COLO829 (cell line): ENCODE results near the gene COL15A1.
A peak's percentile ranks its signal among the peaks of the same experiment; 100 is the strongest.
"Not testable (repeated sequence)": the region's sequence is repeated elsewhere in the genome, so short reads cannot be mapped to it uniquely, and the experiment has no call there.

ENCODE experiments used
- DNase-seq: peaks from one replicate; pipeline ENCODE4 v3.0.0; 2012; ENCODE audit warnings: low spot score

The COL15A1 gene

DNA sequence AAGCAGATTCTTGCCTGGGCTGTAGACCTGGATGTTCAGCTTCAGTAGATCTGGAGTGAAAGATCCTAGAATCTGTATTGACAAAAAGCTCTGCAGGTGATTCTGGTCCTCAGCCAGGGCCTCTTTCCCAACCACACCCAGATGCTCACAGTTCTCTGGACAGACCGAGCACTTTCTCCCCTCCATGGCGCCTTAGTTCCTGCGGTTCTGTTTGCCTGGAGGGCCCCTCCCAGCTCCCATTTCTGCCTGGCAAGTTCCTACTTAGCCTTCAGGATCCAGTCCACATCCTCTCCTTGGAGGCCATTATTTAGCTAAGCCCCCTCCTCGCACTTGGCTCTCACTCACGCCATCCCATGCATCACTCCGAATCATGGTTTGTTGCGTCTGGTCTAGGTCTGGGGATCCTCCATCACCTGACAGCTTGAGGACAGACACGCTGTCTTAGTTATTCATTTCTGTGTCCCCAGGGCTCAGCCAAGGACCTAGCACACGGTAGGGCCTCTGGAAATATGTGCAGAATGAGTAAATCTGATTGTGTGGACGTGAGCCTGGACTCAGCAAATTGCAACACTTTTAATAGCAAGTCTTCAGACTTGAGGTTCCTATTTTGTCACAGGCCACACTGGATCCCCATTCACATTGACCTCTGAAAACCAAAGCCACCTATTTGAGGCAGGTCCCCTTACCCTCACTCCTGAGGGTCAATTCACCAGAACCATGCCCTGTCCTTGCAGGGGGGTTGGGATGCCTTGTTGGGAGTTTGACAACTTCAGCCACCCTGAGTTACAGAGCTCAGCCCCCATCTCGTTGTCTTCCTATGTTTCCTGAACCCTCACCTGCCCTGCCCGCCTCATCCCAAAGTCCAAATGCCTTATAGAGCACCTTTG lies 50.7 kb downstream of the COL15A1 start:
- no peak for DNase-seq

DNA sequence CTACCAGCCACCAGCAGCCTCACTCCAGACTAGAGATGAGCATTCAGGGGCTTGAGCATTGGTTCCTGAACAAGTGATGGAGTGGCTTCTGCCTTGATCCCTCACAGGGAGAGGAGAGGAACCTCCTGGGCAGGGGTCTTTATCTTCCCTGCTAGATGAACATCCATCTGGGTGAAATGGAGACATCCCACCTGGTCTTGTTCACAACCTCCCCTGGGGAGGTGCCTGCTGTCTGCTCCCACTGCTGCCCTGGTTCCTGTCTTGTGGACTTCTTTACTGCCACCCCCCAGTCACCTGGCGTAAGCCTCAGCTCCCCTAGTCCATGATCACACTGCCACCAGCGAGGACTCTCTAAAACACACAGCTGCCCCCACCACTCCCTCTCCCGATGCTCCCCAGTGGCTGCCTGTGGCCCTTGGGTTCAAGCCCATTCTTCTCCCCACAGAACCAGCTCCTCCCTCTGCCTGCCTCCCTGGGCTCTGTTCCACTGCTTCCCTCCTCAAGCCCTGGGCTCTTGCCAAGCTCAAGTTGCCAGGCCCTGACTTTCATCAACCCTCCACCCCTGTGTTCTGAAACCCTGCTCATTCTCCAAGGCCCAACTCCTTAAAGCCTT lies 51.5 kb downstream of the COL15A1 start:
- DNase-seq, result no peak

DNA sequence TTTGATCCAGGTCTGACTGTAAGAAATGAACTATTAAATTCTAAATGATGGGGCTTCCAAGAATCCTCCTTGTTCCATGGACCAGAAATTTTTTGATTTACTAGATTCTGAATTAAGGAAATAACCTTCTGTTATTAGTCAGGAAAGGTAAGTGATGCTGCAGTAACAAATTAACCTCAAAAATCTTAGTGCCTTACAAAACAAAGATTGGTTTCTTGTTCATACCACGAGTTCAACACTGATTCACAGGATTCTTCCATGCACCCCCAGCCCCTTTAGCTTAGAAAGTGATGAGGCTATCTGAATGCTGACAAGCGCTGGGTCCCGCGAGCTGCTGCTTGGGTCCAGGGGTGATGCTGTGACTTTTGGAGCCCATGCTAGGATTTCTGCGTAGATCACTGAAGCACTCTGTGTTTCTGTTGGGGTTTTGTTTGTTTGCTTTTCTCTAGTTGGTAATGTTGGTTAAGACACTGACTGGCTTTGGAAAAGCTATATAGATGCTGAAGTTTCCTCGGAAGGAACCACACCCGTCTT lies 52.3 kb downstream of the COL15A1 start:
- DNase-seq, result no peak

DNA sequence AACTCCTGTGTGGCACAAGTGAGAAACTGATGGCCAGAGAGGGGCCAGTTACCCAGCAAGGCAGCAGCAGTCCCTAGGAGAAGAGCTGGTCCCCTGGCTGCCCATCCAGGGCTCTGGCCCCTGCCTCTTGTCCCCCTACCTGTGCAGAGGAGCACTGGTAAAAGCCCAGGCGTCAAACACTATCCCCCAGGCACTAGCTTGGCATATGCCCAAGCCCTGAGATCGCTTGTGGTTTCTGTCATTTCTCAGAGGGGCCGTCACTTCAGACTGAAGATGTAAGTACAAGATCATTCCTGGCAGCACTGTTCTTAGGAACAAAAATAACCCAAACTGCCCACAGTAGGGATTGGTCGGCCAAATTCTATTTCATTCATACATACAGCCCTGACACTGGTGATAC lies 53.9 kb downstream of the COL15A1 start:
- DNase-seq, result no peak

DNA sequence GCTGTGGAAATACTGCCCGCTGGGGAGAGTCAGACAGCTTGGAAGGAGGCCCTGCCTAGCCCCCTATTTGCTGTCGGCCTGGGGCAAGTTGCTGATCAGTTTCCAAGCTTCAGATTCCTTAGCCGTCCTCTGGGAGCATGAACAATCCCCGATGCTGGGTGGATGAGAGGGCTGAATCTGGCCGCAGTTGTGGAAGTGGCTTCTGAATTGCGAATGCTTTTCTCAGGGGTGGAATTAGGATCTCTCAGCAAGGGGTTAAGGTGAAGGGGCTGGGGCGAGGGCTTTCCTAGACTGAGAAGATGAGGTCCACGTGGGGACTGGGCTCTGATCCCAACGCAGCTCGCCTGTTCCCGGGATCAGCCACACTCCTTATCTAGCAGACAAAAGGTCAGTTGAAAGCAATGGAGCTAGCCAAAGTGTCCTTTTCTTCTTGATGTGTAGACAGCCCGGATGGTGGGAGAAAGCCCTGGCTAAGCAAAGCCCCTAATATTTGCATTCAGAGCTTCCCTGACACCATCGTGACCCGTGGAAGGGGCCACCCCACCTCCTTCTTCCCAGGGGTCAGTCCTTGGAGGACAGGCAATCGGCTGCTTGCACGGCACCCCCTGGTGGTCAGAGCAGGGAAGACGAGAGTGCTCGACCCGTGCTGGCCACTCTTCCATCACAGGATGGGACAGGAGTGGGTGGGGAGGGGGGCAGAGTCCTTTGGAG lies 54.9 kb downstream of the COL15A1 start:
- DNase-seq, result peak; percentile 70

DNA sequence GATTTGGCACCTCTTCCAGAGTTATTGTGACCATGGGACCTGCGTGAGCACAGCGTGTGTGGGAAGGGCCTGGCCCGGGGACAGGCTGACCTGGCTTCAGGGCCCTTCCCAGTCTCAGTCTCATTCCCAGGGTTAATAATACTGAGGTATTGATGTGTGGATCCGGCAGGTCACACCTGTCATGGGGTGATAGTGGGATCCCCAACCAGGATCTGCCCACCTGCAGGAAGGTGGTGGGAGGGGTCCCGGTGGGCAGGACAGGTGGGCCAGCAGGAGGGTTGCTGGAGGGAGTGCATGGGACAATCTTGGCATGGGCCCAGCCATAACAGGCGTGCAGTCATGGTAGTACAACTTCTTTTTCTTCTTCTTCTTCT lies 55.4 kb downstream of the COL15A1 start:
- DNase-seq, result no peak

DNA sequence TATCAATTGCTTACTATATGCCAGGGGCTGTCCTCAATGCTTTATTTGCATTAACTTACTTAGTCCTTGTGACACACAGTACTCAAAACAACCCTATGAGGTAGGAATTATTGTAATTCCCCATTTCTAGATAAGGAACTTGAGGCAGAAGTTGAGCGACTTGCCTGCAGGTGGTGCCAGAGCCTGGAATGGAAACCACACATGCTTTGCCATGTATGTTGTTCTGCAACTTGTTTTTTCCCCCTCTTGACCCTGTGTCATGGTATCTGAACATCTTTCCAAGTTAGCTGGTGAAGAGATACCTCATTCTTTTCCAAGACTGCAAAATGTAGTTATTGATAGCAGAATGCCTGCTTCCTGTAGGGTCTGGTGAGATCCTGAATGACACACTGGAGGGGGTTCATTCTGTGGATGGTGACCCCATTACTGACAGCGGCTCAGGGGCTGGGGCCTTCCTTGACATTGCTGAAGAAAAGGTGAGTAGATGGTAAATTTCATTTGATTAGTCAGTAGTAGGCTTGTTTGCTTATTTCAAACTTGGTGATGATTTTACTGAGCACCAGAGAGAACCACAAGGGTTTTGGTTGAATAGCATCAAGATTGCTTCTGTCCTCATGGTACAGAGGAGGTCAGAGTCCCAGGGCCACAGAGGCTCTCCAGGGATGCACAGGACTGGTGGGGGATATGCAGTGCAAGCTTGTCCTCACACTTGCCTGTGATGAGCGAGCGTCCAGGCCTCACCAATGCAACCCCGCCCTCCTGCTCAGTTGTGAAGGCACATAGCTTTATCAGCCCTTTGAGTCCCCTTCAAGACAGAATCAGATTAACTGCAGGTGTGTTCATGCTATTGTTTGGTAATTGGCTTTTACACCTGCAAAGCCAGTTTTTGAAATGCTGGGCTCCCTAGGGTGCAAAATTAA lies 57.0 kb downstream of the COL15A1 start:
- DNase-seq, result peak; percentile 56

DNA sequence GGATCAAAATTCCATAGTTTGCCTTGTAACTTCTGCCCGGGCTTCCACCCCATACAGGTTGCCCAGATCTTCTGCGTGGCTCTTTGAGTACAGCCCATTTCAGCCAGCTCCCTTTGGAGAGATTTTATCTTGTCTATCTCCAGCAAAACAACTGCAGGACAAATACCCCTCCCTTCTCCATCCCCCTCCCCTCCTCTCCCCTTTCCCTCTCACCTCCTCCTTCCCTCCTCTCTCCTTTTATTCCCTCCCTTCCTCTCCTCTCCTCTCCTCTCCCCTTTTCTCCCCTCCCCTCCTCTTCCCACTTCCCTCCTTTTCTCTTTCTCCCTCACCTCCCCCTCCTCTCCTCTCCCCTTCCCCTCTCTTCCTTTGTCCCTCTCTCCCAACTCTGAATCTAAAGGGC lies 58.2 kb downstream of the COL15A1 start:
- DNase-seq, result no peak

DNA sequence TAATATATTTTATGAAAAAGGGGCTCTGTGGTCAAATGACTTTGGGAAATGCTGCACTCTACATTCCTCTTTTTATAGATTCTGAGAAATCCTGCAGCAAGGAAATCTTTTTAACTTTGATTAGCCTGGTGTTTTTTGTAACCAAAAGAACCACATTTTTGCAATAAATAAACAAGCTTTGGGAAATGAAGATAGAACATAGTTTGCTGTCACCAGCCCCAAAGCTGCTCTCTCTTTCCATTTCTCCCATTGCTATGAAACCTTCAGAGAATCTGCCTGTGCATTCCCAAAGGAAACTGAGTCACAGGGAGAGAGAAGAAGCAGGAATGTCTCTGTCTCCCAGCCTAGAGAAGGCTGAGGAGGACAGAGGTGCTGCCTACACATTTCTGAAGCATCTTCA lies 59.0 kb downstream of the COL15A1 start:
- DNase-seq, result no peak

DNA sequence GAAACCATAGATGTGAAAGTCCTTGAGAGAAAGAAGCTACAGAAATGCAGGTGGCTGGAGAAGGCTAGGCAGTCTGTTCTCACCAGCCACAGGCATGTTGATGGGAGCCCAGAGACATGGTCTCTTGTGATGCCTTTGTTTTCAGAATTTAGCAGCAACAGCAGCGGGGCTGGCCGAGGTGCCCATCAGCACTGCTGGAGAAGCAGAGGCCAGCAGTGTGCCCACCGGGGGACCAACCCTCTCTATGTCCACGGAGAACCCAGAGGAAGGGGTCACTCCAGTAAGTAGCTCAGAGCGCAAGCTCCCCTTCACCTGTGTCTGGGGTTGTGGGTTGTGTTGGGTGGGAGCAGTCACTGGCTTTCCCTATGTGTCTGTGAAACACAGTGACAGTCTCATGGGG lies 59.6 kb downstream of the COL15A1 start:
- DNase-seq, result no peak

DNA sequence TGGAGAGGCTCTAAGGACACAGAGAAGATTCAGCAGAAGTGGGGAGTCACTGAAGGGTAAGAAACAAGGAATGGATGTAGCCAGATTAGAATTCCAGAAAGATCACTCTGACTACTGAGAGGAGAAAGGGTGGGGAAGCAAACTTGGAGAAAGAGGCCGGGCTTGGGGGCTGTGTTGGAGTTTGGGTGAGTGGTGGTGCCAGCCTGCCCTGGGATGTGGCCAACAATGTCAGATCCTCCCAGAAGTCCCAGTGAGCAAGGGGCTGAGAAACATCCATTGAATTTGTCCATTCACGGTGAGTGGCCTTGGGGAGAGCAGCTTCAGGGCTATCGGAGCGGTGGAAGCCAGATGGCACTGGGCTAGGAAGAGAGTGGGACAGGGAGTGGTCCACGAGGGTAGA lies 60.4 kb downstream of the COL15A1 start:
- no peak for DNase-seq

DNA sequence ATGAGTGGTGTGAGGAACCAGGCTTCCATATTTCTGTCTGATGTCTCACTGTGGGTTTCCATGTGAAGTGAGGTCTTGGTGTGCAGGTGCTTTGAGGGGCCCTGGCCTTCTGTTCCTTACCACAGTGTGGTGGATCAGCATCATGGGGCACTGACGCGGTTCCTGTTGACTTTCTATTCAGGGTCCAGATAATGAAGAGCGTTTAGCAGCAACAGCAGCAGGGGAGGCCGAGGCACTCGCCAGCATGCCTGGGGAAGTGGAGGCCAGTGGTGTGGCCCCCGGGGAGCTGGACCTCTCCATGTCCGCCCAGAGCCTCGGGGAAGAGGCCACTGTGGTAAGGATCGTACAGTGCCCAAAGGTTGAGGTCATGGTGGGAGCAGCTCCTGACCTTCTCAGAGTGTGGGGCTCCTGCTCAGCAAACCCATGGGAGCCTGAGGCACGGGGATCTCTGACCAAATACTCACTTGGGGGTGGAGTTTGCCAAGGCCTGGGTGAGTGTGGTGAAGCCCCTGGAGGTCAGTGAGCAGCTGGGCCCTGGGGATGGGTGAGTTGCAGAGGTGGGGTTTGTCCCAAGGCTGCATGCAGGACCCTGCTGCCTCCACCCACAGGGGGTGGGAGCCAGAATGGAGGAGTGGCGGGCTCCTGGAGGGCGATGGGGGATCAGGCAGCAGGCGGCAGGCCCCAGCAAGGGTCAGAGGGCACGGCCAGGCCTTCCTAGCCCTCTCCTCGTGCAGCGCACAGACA lies 61.2 kb downstream of the COL15A1 start:
- no peak for DNase-seq

DNA sequence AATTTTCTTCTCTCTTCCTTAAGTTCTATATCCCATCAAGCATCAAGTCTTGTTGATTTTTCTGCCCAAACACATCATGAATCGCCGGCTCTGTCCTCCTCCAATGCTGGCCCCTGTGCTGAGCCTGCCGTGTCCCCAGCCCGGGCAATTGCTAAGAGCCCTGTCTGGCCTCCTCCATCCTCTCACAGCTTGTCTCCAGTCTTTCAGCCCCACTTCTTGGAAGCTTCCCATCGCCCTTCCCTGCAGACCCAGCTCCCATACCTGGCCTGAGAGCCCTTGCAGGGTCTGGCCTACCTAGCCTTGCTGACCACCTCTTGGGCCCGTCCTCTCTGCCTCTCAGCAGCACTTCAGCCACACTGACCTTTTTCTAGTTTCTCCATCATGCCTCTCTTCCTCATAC lies 61.9 kb downstream of the COL15A1 start:
- DNase-seq, result no peak

DNA sequence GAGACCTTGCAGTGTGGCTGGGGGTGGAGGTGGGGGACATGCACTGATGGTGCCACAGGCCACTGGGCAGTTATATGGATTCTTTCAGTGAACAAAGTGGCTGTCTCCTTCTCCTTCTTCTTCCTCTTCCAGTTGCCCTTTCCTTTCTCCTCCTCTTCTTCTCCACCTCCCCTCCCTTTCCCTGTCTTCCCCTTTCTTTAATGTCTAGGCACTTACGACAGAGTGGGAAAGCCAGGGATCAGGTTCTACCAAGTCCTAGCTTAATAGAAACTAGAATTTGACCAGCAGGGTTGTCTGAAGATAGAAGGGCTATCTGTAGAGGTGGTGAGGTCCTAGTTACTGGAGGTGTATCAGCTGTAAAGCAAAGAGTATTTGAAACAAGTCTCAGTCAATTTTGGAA lies 62.8 kb downstream of the COL15A1 start:
- no peak for DNase-seq

DNA sequence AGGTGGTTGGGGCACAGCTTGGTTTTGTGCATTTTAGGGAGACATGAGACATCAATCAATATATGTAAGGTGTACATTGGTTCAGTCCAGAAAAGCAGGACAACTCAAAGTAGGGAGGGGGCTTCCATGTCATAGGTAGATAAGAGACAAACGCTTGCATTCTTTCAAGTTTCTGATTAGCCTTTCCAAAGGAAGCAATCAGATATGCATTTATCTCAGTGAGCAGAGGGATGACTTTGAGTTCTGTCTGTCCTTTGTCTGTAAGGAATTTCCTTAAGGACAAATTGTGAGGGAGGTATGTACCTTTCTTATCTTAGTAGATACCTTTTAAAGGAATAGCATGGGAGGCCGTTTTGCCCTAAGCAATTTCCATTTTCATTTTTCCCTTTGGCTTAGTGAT lies 63.3 kb downstream of the COL15A1 start:
- DNase-seq, result no peak

DNA sequence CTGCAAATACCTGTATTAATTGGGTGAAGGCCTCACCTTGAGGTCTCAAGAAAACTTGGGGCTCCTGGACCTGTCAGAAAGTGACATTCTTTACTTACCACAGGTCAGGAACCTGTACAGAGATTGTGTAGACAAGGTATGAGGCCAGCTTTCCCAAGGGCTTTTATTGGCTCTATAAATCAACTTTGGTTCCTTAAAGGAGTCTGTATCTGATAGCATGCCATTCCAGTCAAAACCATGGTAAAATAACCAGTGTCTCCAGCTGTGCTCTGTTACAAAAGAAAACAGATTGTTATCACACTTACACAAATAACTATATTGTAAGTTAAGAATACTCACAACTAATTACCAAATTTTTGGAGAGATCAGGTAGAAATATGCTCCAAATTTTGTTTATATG lies 64.5 kb downstream of the COL15A1 start:
- DNase-seq, result no peak

DNA sequence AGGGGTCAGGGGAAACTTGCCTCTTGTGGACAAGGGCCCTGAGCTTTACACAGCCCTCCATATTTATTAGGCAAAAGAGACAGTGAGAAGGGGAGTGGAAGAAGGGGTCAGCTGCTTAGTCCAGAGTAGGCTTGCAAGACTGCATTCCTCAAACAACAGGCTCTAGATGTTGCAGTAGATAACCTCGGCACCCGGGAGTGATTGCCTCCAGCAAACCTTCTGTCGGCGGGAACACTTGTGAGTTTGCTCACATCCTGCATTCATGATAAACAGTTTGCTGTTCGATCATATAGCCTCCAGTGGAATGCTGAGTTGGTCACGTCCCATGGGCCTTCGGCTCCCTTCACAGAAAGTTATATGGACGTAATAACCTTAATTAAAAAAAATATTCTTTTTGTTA lies 66.7 kb downstream of the COL15A1 start:
- not testable (repeated sequence) for DNase-seq

DNA sequence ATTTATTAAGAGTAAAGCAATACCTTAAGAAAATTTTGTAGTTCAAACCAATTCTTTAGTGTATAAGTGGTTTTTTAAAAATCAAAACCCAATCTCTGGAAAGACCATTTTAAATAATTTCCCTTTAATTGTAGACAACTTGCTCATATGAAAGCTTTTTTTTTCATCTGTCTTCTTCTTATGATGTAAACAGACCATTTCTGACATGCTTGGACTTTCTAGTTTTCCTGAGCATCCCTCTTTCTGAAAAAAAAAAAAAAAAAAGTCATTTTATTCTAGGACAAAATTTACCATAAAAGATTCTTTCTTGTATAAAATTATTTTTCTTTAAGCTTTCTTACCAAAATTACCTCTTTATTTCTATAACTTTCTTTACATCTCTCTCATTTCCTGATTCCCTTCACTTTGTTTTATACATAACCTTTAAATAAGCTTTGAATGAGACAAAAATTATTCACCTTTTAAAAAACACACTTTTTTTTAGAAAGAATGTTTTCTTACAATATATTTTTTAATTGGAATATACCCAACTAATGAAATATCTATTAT lies 67.5 kb downstream of the COL15A1 start:
- DNase-seq, result no peak

DNA sequence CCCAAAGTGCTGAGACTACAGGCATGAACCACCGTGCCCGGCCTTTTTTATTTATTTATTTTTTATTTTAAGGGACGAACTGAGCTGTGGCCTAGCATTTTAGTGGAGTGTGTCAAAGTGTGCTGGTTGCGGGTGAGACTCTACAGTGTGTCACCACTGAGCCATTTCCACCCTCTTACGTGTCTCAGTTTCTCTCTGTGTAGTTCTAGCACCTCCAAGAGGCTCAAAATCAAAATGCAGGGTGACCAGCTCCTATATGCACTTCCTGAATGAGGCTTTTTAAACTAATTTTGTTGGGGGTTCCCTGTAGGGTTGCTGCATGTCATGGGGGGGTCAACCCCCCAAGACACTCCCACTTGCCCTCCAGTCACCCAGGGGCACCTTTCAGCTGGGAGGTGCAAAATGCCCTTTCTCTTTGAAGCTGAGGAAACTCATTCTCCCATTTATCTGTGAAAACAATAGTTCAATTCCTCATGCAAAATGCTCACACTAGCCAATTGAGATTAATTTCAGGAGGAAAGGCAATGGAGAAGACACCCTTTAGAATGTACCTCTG lies 69.3 kb downstream of the COL15A1 start:
- DNase-seq, result peak; percentile 33

DNA sequence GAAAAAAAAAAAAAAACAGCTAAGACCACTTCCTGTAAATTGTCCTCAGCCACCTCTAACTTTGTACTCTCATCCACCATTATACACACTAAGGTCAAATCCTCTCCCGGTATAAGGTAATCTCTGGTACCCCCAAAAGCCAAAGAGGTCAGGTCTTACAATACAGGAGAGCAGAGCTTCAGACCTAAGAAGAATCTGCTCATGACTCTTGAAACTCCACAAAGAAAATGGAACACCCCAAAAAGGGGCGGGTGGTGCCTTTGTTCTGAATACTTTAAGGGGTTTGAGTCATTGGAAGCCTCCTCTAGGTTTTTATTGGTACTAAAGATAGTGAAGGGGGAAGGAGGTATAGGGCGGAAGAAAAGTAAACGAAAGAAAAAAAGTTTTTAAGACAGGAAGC lies 69.8 kb downstream of the COL15A1 start:
- no peak for DNase-seq
